Measurements from ENCODE around the gene ANO4.
"Not testable (repeated sequence)": the region's sequence is repeated elsewhere in the genome, so short reads cannot be mapped to it uniquely, and the experiment has no call there.

ANO4 gene

DNA sequence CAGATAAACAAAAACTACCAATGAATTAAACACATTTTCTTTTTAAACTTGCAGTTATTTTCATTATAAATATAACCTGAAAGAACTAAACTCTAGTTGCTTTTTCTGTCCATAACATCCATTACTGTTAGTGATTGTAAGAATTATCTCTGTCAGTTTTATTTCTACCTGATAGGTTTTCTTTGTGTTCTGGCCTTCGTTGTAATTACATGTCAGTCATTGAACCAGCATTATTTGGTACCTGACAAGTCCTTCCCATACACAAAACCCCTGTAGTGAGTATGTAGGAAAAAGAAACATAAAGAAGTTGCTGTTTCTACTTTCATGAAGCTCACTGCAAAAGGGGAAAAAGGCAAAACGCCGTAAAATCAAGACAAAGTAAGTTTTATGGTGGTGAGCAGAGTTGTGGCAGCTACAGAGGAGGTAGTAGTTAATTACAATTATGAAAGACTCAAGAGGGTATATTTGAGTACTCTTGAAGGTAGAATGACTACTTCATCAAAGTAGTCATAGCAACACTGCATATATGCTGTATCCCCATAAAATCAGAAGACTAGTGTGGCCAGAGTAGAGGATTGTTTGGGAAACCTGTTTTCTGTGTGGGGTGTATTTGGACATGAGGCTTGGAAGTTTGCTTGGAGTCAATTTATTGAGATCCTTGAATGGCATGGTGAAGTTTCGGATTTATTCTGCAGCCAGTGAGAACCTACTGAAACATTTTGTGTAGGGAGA is 312.6 kb downstream of the ANO4 start:
- Histone ChIP-seq H3K9ac (no peak overlapping the region), H3K27ac (no peak overlapping the region), H4K20me1 (no peaks in the 10 kb centered on the region), H3K4me2 (no peak overlapping the region), H3K4me3 (no peak overlapping the region), H3K36me3 (no peaks in the 10 kb centered on the region), H3K4me1 (no peaks in the 10 kb centered on the region), H3K27me3 (no peaks in the 10 kb centered on the region), H3K9me3 (replicated peaks in 1 of 11) (peaks cover 4 to 8% (median 5%) of the 10 kb centered on the region in 11 experiments; a peak in 14 of 22 replicates)
- no peak for TF ChIP-seq Cebpa-rat (IDR thresholded peaks at IDR 0.05)

DNA sequence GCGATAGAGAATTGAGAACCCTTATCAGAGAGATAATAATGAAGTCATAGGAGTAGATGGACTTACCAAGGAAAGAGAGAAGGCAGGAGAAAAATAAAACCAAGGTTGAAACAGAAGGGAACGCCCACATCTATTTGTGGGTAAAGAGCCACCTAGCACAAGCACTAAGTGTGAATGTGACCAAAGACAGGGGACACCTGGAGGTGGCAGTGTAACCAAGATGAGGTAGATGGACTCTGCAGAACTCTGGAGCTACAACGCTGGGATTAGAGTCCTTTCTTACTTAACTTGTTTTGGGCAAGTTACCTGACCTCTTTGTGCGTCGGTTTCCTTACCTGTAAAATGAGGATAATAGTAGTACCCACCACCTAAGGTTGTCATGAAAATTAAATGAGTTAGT is 313.6 kb downstream of the ANO4 start:
- H3K4me1 ChIP-seq: no peaks in the 10 kb centered on the region
- no peak for TF ChIP-seq Cebpa-rat (IDR thresholded peaks at IDR 0.05)
- H3K9ac ChIP-seq: no peak overlapping the region
- H4K20me1 ChIP-seq: no peaks in the 10 kb centered on the region
- no peaks in the 10 kb centered on the region for H3K27me3 ChIP-seq
- no peak overlapping the region for H3K4me3 ChIP-seq
- peaks cover 4 to 8% (median 5%) of the 10 kb centered on the region in 11 experiments; a peak in 14 of 22 replicates for H3K9me3 ChIP-seq (replicated peaks in 1 of 11)
- no peak overlapping the region for H3K27ac ChIP-seq
- H3K36me3 ChIP-seq: no peaks in the 10 kb centered on the region
- H3K4me2 ChIP-seq: no peak overlapping the region

DNA sequence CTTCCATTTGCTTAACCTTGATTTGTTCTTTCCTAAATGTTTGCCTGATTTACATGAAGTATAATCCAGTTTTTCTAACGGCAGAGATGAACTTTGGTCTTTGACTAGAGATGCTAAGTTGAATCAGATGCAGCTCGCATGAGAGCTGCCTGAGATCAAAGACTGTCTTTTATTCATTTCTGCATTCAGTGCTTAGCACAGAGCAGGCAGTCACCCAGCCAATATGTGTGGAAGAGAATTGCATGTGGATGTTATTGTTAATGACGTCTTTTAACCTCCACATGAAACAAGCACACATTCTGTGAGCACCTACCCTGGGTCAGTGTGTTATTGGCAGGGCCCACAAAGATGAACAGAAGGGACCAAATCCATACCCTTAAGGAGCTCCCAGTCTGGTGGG is 316.3 kb downstream of the ANO4 start:
- Histone ChIP-seq H3K27ac (no peak overlapping the region), H3K9ac (no peak overlapping the region), H3K4me3 (no peak overlapping the region), H3K4me2 (no peak overlapping the region), H4K20me1 (no peaks in the 10 kb centered on the region), H3K36me3 (no peaks in the 10 kb centered on the region), H3K4me1 (no peaks in the 10 kb centered on the region), H3K27me3 (no peaks in the 10 kb centered on the region), H3K9me3 (replicated peaks in 1 of 11) (no peaks in the 10 kb centered on the region)
- TF ChIP-seq Cebpa-rat (IDR thresholded peaks at IDR 0.05): no peak

DNA sequence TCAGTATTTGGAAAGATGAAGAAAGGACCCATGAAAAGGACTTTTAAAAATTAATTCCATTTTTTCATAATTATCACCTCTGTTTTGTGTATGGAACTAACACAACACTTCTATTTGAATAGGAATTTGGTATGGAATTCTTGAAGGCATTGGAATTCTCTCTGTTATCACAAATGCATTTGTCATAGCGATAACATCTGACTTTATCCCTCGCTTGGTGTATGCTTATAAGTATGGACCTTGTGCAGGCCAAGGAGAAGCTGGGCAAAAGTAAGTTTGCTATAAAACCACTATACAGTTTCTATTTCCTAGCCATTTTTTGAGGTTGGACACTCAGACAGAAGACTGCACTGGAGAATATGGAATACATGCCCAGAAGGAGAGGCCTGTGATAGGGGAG is 316.9 kb downstream of the ANO4 start:
- no peak for TF ChIP-seq Cebpa-rat (IDR thresholded peaks at IDR 0.05)
- H3K27me3 ChIP-seq: no peaks in the 10 kb centered on the region
- H3K27ac ChIP-seq: no peak overlapping the region
- H3K9ac ChIP-seq: no peak overlapping the region
- H3K4me1 ChIP-seq: no peaks in the 10 kb centered on the region
- no peaks in the 10 kb centered on the region for H3K9me3 ChIP-seq (replicated peaks in 1 of 11)
- H4K20me1 ChIP-seq: no peaks in the 10 kb centered on the region
- no peak overlapping the region for H3K4me3 ChIP-seq
- H3K36me3 ChIP-seq: no peaks in the 10 kb centered on the region
- no peak overlapping the region for H3K4me2 ChIP-seq

DNA sequence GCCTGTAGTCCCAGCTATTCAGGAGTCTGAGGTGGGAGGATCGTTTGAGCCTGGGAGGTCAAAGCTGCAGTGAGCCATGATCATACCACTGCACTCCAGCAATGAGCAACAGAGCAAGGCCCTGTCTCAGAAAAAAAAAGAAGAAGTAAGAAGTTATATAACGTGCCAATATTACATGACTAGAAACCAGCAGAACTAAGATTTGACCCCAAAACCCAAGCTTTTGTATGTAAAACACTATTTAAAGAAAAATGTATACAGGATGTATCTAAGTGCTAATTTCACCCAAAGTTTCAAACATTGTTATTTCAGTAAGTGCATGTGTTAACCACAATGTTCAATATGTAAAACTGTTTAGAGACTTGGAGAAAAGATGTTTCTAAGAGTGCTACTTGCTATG is 320.8 kb downstream of the ANO4 start:
- no peak overlapping the region for H3K9ac ChIP-seq
- H4K20me1 ChIP-seq: no peaks in the 10 kb centered on the region

DNA sequence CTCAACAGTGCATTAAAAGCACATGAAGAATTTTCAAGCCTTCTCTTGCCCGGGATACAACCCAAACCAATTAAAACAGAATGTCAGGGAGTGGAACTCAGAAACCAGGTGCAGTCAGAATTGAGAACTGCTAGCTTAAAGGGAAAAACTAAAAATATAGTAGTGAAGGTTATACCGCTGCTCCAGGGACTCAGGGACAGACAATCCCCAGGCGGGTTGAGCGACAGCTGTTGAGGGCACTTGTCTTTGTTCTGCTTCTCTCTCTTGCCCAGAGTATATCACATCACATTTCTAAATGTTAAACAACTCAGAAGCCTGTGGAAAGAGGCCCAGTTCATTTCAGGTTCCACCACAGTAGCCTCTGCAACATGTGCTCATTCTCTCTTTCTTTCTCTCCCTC is 322.3 kb downstream of the ANO4 start:
- no peaks in the 10 kb centered on the region; a peak in 1 of 22 replicates for H3K9me3 ChIP-seq (replicated peaks in 1 of 11)
- H3K36me3 ChIP-seq: no peaks in the 10 kb centered on the region
- no peaks in the 10 kb centered on the region for H3K4me1 ChIP-seq
- H3K27ac ChIP-seq: no peak overlapping the region
- H3K4me3 ChIP-seq: no peak overlapping the region
- no peak overlapping the region for H3K9ac ChIP-seq
- H3K4me2 ChIP-seq: no peak overlapping the region
- no peaks in the 10 kb centered on the region for H3K27me3 ChIP-seq
- no peak for TF ChIP-seq Cebpa-rat (IDR thresholded peaks at IDR 0.05)
- H4K20me1 ChIP-seq: no peaks in the 10 kb centered on the region

More for the DNA sequence above, 320.8 kb downstream of the ANO4 start:
- Histone ChIP-seq H3K27ac (no peak overlapping the region), H3K4me1 (no peaks in the 10 kb centered on the region), H3K4me3 (no peak overlapping the region), H3K4me2 (no peak overlapping the region), H3K27me3 (no peaks in the 10 kb centered on the region), H3K9me3 (replicated peaks in 1 of 11) (no peaks in the 10 kb centered on the region; a peak in 1 of 22 replicates), H3K36me3 (no peaks in the 10 kb centered on the region)
- no peak for TF ChIP-seq Cebpa-rat (IDR thresholded peaks at IDR 0.05)

DNA sequence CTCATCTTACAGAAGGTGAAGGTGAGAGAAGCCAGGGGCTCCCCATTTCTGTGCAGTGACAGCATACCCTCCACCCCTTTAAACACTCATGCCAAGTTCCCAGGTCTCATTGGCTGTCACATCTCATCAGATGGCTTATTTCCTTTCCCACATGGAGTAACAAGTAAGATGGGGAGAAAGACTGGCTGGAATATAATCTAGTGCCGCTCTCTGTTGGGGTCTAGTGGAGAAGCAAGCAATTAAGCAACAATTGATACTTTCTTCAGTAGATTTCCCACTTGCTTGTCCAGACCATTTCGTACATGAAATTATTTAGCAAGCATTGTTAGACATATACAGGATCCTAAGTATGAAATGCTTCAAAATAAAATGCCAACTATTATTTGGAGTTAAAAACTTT is 323.3 kb downstream of the ANO4 start:
- H3K9me3 ChIP-seq (replicated peaks in 1 of 11): no peaks in the 10 kb centered on the region; a peak in 1 of 22 replicates
- H3K27me3 ChIP-seq: no peaks in the 10 kb centered on the region
- no peaks in the 10 kb centered on the region for H3K4me1 ChIP-seq
- H3K27ac ChIP-seq: no peak overlapping the region
- no peak for TF ChIP-seq Cebpa-rat (IDR thresholded peaks at IDR 0.05)
- no peak overlapping the region for H3K4me2 ChIP-seq
- no peaks in the 10 kb centered on the region for H4K20me1 ChIP-seq
- H3K4me3 ChIP-seq: no peak overlapping the region
- no peak overlapping the region for H3K9ac ChIP-seq
- no peaks in the 10 kb centered on the region for H3K36me3 ChIP-seq

DNA sequence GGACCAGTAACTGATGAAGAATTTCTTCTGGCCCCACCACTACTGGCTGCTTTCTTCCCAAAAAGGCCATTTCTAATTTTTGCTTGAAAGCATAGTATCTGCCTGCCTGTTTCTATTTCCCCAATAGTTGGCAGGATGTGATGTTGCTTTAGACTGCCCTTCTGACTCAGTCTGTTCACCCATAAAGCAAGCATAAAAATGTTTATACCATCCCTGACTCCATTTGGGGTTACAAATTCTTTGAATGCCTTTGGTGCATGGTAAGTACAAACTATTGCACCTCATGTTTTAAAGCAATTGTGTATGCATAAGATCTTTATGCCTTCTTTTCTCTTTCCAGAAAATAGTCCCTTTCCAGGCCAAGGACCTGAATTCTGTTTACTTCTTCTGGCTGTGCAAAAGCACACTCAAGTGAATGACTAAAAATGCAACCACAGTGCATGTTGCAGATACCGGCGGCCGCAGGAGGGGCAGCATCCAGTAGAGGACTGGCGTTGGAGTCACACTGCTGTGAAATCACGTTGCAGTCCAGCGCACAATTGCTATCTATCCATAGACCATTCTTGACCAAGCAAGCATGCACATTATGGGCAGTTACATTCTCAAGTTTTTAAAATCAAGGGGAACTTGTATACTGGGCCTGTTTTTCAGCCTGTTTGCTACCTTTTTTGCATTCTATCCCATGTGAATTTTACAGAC is 333.1 kb downstream of the ANO4 start:
- H3K36me3 ChIP-seq: no peaks in the 10 kb centered on the region
- no peak overlapping the region for H3K9ac ChIP-seq
- TF ChIP-seq Cebpa-rat (IDR thresholded peaks at IDR 0.05): no peak
- H3K4me2 ChIP-seq: no peak overlapping the region
- no peaks in the 10 kb centered on the region for H4K20me1 ChIP-seq
- H3K27me3 ChIP-seq: no peaks in the 10 kb centered on the region
- H3K9me3 ChIP-seq (replicated peaks in 1 of 11): no peaks in the 10 kb centered on the region
- H3K4me1 ChIP-seq: no peaks in the 10 kb centered on the region
- no peak overlapping the region for H3K4me3 ChIP-seq
- no peak overlapping the region for H3K27ac ChIP-seq

DNA sequence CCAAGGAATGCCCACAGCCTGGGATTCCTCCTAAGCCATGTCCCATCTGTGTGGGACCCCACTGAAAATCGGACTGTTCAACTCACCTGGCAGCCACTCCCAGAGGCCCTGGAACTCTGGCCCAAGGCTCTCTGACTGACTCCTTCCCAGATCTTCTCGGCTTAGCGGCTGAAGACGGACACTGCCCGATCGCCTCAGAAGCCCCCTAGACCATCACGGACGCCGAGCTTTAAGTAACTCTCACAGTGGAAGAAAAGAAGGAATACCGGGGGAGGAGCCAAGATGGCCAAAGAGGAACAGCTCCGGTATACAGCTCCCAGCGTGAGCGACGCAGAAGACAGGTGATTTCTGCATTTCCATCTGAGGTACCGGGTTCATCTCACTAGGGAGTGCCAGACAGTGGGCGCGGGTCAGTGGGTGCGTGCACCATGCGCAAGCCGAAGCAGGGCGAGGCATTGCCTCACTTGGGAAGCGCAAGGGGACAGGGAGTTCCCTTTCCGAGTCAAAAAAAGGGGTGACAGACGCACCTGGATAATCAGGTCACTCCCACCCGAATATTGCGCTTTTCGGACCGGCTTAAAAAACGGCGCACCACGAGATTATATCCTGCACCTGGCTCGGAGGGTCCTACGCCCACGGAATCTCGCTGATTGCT is 351.3 kb downstream of the ANO4 start:
- not testable (repeated sequence) for H3K27ac ChIP-seq; H3K9ac ChIP-seq; H4K20me1 ChIP-seq; H3K36me3 ChIP-seq; H3K4me2 ChIP-seq; H3K27me3 ChIP-seq; H3K9me3 ChIP-seq (replicated peaks in 1 of 11); H3K4me3 ChIP-seq; H3K4me1 ChIP-seq

DNA sequence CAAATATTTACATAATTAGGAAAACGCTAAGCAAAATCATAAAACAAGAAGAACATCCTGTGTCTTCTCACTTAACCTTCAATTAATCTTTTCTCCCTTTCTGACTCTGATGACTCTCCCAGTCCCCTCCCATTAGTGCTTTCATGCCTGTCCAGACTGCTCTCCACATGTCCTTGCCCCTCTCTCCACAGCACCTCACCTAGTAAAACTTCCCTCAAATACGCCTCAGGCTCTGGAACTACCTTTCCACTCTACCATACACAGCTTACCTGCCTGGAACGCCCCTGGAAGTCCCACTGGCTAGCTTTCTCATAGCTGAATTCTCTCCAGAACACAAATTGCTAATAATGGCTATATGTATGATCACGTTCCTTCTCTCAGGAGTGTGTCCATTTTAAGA is 370.7 kb downstream of the ANO4 start:
- Histone ChIP-seq H3K9me3 (replicated peaks in 1 of 11) (no peaks in the 10 kb centered on the region), H3K4me2 (no peak overlapping the region), H3K4me1 (no peaks in the 10 kb centered on the region), H3K9ac (no peak overlapping the region), H4K20me1 (no peaks in the 10 kb centered on the region), H3K4me3 (no peak overlapping the region), H3K36me3 (no peaks in the 10 kb centered on the region), H3K27ac (no peak overlapping the region), H3K27me3 (no peaks in the 10 kb centered on the region)
- TF ChIP-seq Cebpa-rat (IDR thresholded peaks at IDR 0.05): no peak
